Natural killer cell (primary cell): ENCODE measurements around the gene COMMD1. TPM values are rescaled to one million over a fixed set of nuclear protein-coding genes. Genes with fewer than 3 reads are reported as not detected.

Source experiments
- ATAC-seq, 3 donors: fragments of 150-1000 bp in 2 of 3; fragments of 200-7000 bp in 1 of 3; cut with Tn5 transposase; 1 replicate in 1 of 3; 2 replicates in 2 of 3; pipeline ENCODE4 v1.10.0; 2021; ENCODE audit warnings: mild to moderate bottlenecking in 2 of 3, moderate library complexity in 2 of 3
- DNase-seq, 2 donors: peaks; one replicate each; pipeline versions ENCODE4 v3.0.0 to v3.0.0-alpha.2; 2013 to 2021; ENCODE audit warnings: mixed read lengths in 1 of 2
- H3K27ac ChIP-seq: one replicate; pipeline ENCODE4 v1.5.1; 2013; ENCODE audit warnings: mild to moderate bottlenecking, low read length
- H3K27me3 ChIP-seq: one replicate; pipeline ENCODE4 v1.6.1; 2013; ENCODE audit warnings: low read length; ENCODE audit not compliant: control insufficient read depth, insufficient read depth
- H3K36me3 ChIP-seq: one replicate; pipeline ENCODE4 v1.6.1; 2013; ENCODE audit warnings: low read length; ENCODE audit not compliant: control insufficient read depth, insufficient read depth
- H3K4me1 ChIP-seq: one replicate; pipeline ENCODE4 v1.6.1; 2013; ENCODE audit warnings: low read length; ENCODE audit not compliant: control insufficient read depth, insufficient read depth
- H3K4me3 ChIP-seq: one replicate; pipeline ENCODE4 v1.5.1; 2013; ENCODE audit warnings: low read length
- H3K9me3 ChIP-seq: one replicate; pipeline ENCODE4 v1.6.1; 2013; ENCODE audit warnings: low read length; ENCODE audit not compliant: control insufficient read depth, insufficient read depth
- H3K27ac Mint-ChIP-seq, 2 donors: one replicate each; pipeline ENCODE4 v1.8.0; 2022; ENCODE audit warnings: mild to moderate bottlenecking in 2 of 2, mixed read lengths in 2 of 2, moderate library complexity in 1 of 2
- H3K27me3 Mint-ChIP-seq, 2 donors: one replicate each; pipeline ENCODE4 v1.8.0; 2022; ENCODE audit warnings: low read depth in 2 of 2, mixed read lengths in 2 of 2
- H3K36me3 Mint-ChIP-seq: one replicate; pipeline ENCODE4 v1.8.0; 2022; ENCODE audit warnings: mixed read lengths
- H3K4me1 Mint-ChIP-seq, 2 donors: one replicate each; pipeline ENCODE4 v1.8.0; 2022; ENCODE audit warnings: mixed read lengths in 2 of 2
- H3K4me3 Mint-ChIP-seq: one replicate; pipeline ENCODE4 v1.8.0; 2022; ENCODE audit warnings: mild to moderate bottlenecking, moderate library complexity, mixed read lengths
- H3K9me3 Mint-ChIP-seq, 2 donors: one replicate each; pipeline ENCODE4 v1.8.0; 2022; ENCODE audit warnings: mixed read lengths in 2 of 2
- WGBS: methylation state at CpG from one replicate; pipeline ENCODE4 v1.1.7; 2013; ENCODE audit warnings: missing lambda C conversion rate; ENCODE audit not compliant: insufficient coverage; 5-methylcytosine and 5-hydroxymethylcytosine counted together
- intact Hi-C: fragments of 100-400 bp; cut with micrococcal nuclease; formaldehyde crosslinking; loops from one replicate; pipeline ENCODE4 v1.14.2; 2022
- total RNA-seq, 4 donors: library from RNA; stranded (reverse); fragments of 120-200 nt in 1 of 4; gene quantifications; one replicate each; pipeline versions ENCODE4 v1.2.3 to v1.2.4, GENCODE V29; 2013 to 2022
- TF ChIP-seq, protein P1 (sequence below): fragments of 200-600 bp; IDR thresholded peaks from one replicate; pipeline ENCODE4 v1.8.0; 2022; ENCODE audit warnings: antibody characterized with exemption

Gene COMMD1
- total RNA-seq, 3 donors from 2014 or later (not counting 1 experiment from before 2014, with no cell fraction given), result 24.3 to 36.7 (median 27.2) TPM

DNA sequence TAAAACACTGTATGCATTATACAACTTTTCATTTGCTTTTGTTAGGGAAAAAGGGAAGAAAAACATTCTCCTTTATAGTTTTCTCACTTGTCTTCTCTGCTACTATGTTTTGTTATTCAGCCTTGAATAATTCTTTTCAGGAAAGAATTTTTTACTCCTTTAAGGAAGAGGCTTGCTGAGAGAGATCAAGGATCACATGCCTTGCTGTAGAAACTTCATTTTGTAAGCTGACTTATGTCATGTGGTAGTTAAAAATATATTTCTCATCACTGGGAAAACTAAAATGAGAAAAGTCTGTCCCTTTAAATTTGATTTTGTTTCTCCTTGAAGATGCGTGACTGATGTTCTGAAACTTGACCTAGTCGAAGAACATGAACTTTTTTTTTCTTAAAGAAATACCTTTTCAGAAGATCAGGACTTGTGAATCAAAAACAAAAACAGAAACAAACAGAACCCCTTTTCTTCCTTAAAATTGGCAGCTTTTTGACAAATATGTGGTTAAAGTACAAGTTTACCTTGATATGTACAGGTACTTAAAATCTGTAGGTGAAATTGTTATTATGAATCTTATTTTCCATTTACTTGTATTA is 145.1 kb downstream of the COMMD1 start:
- H3K27me3 Mint-ChIP-seq, result no peaks in the 10 kb centered on the region
- no peak overlapping the region for H3K27ac ChIP-seq
- H3K4me1 ChIP-seq, result no peaks in the 10 kb centered on the region
- H3K9me3 Mint-ChIP-seq, result no peaks in the 10 kb centered on the region
- ATAC-seq (no peak), DNase-seq (no peak)
- H3K27me3 ChIP-seq, result no peaks in the 10 kb centered on the region
- TF ChIP-seq, protein P1, sequence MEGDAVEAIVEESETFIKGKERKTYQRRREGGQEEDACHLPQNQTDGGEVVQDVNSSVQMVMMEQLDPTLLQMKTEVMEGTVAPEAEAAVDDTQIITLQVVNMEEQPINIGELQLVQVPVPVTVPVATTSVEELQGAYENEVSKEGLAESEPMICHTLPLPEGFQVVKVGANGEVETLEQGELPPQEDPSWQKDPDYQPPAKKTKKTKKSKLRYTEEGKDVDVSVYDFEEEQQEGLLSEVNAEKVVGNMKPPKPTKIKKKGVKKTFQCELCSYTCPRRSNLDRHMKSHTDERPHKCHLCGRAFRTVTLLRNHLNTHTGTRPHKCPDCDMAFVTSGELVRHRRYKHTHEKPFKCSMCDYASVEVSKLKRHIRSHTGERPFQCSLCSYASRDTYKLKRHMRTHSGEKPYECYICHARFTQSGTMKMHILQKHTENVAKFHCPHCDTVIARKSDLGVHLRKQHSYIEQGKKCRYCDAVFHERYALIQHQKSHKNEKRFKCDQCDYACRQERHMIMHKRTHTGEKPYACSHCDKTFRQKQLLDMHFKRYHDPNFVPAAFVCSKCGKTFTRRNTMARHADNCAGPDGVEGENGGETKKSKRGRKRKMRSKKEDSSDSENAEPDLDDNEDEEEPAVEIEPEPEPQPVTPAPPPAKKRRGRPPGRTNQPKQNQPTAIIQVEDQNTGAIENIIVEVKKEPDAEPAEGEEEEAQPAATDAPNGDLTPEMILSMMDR, result no peak
- no peak overlapping the region for H3K4me3 ChIP-seq
- peaks cover 12 to 21% of the 10 kb centered on the region in 2 donors for H3K4me1 Mint-ChIP-seq
- 83% methylated on average over 2 of the region's 2 CpGs for WGBS
- intact Hi-C loops, result no loop called here
- no peak overlapping the region for H3K4me3 Mint-ChIP-seq
- H3K36me3 ChIP-seq, result no peaks in the 10 kb centered on the region
- no peak overlapping the region for H3K27ac Mint-ChIP-seq
- no peaks in the 10 kb centered on the region for H3K9me3 ChIP-seq
- no peaks in the 10 kb centered on the region for H3K36me3 Mint-ChIP-seq

DNA sequence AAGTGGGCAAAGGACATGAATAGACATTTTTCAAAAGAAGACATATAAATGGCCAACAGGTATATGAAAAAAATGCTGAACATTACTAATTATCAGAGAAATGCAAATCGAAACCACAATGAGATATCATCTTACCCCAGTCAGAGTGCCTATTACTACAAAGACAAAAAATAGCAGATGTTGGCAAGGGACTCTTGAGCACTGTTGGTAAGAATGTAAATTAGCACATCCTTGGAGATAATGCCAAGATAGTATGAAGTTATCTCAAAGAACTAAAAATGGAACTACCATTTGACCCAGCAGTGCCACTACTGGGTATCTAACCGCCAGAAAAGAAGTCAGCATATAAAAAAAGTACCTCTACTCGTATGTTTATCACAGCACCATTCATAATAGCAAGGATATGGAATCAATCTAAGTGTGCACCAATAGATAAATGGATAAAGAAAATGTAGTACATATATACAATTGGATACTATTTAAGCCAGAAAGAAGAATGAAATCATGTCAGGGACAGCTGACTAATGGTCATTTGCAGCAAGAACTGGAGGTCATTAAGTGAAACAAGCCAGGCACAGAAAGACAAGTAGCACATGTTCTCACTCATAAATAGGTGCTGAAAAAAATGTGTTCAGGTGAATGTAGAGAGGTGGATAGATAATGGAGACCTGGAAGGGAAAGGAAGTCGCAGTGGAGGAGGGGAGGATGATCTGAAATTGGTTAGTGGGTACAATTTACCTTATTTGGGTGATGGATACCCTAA is 148.7 kb downstream of the COMMD1 start:
- TF ChIP-seq, protein P1, result no peak
- WGBS, result 100% methylated on average over 3 of the region's 4 CpGs

DNA sequence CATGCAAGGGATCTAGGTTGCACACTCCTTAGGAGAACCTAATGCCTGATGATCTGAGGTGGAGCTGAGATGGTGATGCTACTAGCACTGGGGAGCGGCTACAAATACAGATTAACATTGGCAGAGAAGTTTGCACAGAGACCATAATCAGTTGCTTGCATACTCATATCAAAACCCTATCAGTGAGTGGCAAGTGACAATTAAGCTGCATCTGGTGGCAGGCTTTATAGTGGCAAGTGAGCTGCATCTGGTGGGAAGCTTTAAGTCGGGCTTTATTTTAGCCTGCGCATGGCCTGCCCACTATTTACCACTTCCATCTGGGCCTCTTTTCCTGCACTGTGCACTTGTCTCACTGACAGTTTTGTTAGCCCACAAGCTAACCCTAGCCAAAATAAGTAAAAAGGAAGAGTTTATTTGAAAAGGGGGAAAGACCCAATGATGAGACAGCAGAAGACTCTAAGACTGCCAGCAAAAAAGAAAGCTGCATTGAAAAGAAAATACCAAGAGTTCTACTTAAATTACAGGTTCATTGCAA is 149.5 kb downstream of the COMMD1 start:
- Mint-ChIP-seq H3K4me1 (peaks cover 12 to 21% of the 10 kb centered on the region in 2 donors), H3K4me3 (no peak overlapping the region), H3K36me3 (no peaks in the 10 kb centered on the region), H3K9me3 (no peaks in the 10 kb centered on the region), H3K27me3 (no peaks in the 10 kb centered on the region), H3K27ac (no peak overlapping the region)
- TF ChIP-seq, protein P1, result no peak
- Histone ChIP-seq H3K36me3 (no peaks in the 10 kb centered on the region), H3K9me3 (no peaks in the 10 kb centered on the region), H3K27ac (no peak overlapping the region), H3K4me1 (no peaks in the 10 kb centered on the region), H3K4me3 (no peak overlapping the region), H3K27me3 (no peaks in the 10 kb centered on the region)
- WGBS, result 65% methylated on average over 3 of the region's 3 CpGs
- ATAC-seq (no peak), DNase-seq (no peak)
- intact Hi-C loops, result no loop called here

More for the DNA sequence above, 148.7 kb downstream of the COMMD1 start:
- intact Hi-C loops, result no loop called here
- Histone ChIP-seq H3K4me3 (no peak overlapping the region), H3K27ac (no peak overlapping the region), H3K4me1 (no peaks in the 10 kb centered on the region), H3K27me3 (no peaks in the 10 kb centered on the region), H3K9me3 (no peaks in the 10 kb centered on the region), H3K36me3 (no peaks in the 10 kb centered on the region)
- ATAC-seq, result no peak
- H3K9me3 Mint-ChIP-seq, result no peaks in the 10 kb centered on the region
- H3K27ac Mint-ChIP-seq, result no peak overlapping the region
- DNase-seq, result no peak
- peaks cover 12 to 21% of the 10 kb centered on the region in 2 donors for H3K4me1 Mint-ChIP-seq
- H3K4me3 Mint-ChIP-seq, result no peak overlapping the region
- no peaks in the 10 kb centered on the region for H3K27me3 Mint-ChIP-seq
- H3K36me3 Mint-ChIP-seq, result no peaks in the 10 kb centered on the region
